ENCODE results near the gene LDLRAD1. TPM values are rescaled to one million over a fixed set of nuclear protein-coding genes. Genes with fewer than 3 reads are reported as not detected.
A peak's percentile ranks its signal among the peaks of the same experiment; 100 is the strongest.

The LDLRAD1 gene
- total and polyA plus RNA-seq, 2 of the 13 experiments (the other 11 are each of a cell fraction or from before 2014, with no cell fraction given), result 2.5 to 14.0 TPM

DNA sequence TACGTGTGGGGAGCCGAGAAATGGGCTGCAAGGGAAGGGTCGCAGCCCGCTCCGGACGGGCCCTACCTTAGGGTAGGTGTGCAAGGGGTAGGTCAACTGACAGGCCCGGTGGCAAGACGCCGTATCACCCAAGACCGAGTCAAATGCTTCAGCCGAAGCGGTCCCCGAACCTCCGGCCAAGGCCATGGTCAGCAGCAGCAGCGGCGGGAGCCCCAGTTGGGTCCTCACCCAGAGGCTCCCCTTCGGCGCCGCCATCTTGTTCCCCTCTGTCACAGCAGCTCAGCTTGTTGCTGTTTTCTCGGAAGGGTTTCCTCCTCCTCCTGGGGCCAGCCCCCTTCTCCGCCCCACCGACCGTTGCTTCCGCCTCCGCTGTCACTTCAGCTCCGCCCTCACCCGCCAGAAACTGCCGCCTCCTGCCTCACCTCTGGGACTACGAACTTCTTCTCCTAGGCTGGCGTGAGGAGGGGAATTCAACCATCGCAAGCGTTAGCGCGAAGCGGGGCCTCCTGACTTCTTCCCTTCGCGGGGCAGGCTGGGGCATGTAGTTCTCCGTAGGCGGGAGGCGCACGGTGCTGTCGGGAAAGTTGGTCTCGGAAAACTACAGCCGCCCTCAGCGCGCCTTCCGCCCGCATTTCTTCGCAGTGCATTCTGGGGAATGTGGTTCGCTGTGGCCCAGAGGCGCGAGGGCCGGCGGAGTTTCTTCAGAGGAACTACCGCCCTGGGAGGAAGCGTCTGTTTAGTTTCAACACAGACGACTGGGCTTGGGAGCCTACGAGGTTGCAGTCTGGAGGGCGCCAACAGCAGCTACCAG lies 35.2 kb upstream of the LDLRAD1 start, which contains the start of the genes TCEANC2 and TMEM59 (continued):
- TF ChIP-seq, protein P1, sequence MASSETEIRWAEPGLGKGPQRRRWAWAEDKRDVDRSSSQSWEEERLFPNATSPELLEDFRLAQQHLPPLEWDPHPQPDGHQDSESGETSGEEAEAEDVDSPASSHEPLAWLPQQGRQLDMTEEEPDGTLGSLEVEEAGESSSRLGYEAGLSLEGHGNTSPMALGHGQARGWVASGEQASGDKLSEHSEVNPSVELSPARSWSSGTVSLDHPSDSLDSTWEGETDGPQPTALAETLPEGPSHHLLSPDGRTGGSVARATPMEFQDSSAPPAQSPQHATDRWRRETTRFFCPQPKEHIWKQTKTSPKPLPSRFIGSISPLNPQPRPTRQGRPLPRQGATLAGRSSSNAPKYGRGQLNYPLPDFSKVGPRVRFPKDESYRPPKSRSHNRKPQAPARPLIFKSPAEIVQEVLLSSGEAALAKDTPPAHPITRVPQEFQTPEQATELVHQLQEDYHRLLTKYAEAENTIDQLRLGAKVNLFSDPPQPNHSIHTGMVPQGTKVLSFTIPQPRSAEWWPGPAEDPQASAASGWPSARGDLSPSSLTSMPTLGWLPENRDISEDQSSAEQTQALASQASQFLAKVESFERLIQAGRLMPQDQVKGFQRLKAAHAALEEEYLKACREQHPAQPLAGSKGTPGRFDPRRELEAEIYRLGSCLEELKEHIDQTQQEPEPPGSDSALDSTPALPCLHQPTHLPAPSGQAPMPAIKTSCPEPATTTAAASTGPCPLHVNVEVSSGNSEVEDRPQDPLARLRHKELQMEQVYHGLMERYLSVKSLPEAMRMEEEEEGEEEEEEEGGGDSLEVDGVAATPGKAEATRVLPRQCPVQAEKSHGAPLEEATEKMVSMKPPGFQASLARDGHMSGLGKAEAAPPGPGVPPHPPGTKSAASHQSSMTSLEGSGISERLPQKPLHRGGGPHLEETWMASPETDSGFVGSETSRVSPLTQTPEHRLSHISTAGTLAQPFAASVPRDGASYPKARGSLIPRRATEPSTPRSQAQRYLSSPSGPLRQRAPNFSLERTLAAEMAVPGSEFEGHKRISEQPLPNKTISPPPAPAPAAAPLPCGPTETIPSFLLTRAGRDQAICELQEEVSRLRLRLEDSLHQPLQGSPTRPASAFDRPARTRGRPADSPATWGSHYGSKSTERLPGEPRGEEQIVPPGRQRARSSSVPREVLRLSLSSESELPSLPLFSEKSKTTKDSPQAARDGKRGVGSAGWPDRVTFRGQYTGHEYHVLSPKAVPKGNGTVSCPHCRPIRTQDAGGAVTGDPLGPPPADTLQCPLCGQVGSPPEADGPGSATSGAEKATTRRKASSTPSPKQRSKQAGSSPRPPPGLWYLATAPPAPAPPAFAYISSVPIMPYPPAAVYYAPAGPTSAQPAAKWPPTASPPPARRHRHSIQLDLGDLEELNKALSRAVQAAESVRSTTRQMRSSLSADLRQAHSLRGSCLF (CRISPR knock-in tag; IDR thresholded peaks at IDR 0.05; ENCODE audit: borderline replicate concordance), result no peak
- peak; percentile 91 for TF ChIP-seq ELF3 (CRISPR knock-in tag; IDR thresholded peaks at IDR 0.05)
- no peak for TF ChIP-seq ZNF879 (CRISPR knock-in tag; IDR thresholded peaks at IDR 0.05)
- no peak for TF ChIP-seq ZNF17 (CRISPR knock-in tag; IDR thresholded peaks at IDR 0.05)
- TF ChIP-seq ESRRA (CRISPR knock-in tag; IDR thresholded peaks at IDR 0.05; ENCODE audit: low read depth), result no peak
- peak; percentile 80 for TF ChIP-seq HDAC1 (CRISPR knock-in tag; IDR thresholded peaks at IDR 0.05)
- TF ChIP-seq, protein P2, sequence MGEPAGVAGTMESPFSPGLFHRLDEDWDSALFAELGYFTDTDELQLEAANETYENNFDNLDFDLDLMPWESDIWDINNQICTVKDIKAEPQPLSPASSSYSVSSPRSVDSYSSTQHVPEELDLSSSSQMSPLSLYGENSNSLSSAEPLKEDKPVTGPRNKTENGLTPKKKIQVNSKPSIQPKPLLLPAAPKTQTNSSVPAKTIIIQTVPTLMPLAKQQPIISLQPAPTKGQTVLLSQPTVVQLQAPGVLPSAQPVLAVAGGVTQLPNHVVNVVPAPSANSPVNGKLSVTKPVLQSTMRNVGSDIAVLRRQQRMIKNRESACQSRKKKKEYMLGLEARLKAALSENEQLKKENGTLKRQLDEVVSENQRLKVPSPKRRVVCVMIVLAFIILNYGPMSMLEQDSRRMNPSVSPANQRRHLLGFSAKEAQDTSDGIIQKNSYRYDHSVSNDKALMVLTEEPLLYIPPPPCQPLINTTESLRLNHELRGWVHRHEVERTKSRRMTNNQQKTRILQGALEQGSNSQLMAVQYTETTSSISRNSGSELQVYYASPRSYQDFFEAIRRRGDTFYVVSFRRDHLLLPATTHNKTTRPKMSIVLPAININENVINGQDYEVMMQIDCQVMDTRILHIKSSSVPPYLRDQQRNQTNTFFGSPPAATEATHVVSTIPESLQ (CRISPR knock-in tag; conservative IDR thresholded peaks at IDR 0.05), result no peak
- 0 out of 2 replicates have a peak, but pooled peaks have one; percentile 21 for TF ChIP-seq RAD21 (CRISPR knock-in tag; IDR thresholded peaks at IDR 0.05)
- TF ChIP-seq MED13 (CRISPR knock-in tag; IDR thresholded peaks at IDR 0.05), result no peak
- peak; percentile 55 for TF ChIP-seq POLR2AphosphoS5 (IDR thresholded peaks at IDR 0.05; ENCODE audit: low read depth, low read length)
- TF ChIP-seq ZNF607 (CRISPR knock-in tag; IDR thresholded peaks at IDR 0.05; ENCODE audit: borderline replicate concordance), result peak; percentile 48; the same call in 1 of the 2 replicates
- TF ChIP-seq PAX8 (CRISPR knock-in tag; IDR thresholded peaks at IDR 0.05; ENCODE audit: borderline replicate concordance), result no peak; the same call in 1 of the 2 replicates
- TF ChIP-seq KLF16 (CRISPR knock-in tag; IDR thresholded peaks at IDR 0.05), result peak in 1 of 2 experiments; percentile 86; a peak in 2 of 4 replicates
- TF ChIP-seq, protein P3, sequence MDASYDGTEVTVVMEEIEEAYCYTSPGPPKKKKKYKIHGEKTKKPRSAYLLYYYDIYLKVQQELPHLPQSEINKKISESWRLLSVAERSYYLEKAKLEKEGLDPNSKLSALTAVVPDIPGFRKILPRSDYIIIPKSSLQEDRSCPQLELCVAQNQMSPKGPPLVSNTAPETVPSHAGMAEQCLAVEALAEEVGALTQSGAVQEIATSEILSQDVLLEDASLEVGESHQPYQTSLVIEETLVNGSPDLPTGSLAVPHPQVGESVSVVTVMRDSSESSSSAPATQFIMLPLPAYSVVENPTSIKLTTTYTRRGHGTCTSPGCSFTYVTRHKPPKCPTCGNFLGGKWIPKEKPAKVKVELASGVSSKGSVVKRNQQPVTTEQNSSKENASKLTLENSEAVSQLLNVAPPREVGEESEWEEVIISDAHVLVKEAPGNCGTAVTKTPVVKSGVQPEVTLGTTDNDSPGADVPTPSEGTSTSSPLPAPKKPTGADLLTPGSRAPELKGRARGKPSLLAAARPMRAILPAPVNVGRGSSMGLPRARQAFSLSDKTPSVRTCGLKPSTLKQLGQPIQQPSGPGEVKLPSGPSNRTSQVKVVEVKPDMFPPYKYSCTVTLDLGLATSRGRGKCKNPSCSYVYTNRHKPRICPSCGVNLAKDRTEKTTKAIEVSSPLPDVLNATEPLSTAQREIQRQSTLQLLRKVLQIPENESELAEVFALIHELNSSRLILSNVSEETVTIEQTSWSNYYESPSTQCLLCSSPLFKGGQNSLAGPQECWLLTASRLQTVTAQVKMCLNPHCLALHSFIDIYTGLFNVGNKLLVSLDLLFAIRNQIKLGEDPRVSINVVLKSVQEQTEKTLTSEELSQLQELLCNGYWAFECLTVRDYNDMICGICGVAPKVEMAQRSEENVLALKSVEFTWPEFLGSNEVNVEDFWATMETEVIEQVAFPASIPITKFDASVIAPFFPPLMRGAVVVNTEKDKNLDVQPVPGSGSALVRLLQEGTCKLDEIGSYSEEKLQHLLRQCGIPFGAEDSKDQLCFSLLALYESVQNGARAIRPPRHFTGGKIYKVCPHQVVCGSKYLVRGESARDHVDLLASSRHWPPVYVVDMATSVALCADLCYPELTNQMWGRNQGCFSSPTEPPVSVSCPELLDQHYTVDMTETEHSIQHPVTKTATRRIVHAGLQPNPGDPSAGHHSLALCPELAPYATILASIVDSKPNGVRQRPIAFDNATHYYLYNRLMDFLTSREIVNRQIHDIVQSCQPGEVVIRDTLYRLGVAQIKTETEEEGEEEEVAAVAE (CRISPR knock-in tag; IDR thresholded peaks at IDR 0.05; ENCODE audit: borderline replicate concordance), result peak; percentile 77

Data from HepG2 (cell line).